Caki2 (cell line): ENCODE measurements around the gene MUSTN1. TPM values are rescaled to one million over a fixed set of nuclear protein-coding genes. Genes with fewer than 3 reads are reported as not detected.

Experiments
- DNase-seq: peaks from one replicate; pipeline ENCODE4 v3.0.0-alpha.2; 2015; ENCODE audit warnings: low read depth
- in situ Hi-C: cut with HindIII; loops from 2 replicates; pipeline ENCODE4 v1.10.0; 2016; ENCODE audit warnings: low sequenced_read_pairs, low pct_unique_long_range_greater_than_20kb, mixed read lengths
- total RNA-seq: library from RNA; depleted of rRNA; stranded (reverse); fragments of >200 nt; shearing (Covaris generic); gene quantifications from 2 replicates; pipeline ENCODE4 v1.2.3, GENCODE V29; 2014; ENCODE audit warnings: low replicate concordance

Gene MUSTN1
- total RNA-seq, 1 experiment from 2014 or later = not detected

DNA sequence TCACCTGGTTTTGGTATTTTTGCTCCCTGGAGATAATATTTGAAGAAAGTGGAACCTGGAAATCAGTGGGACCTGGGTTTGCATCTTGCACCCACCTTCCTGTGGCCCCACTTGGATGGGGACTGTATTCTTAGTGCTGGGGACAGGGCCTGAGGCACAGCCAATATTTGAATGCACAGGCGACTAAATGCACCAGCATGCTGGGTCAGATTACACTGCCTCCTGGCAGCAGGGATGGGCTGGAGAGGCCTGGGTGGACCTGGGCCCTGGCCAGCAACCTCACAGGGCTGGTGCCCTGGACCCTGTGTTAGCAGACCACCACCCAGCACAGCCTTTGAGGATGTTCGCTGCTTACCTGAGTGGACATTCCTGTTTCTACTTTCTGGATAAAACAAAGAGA is 14.9 kb downstream of the MUSTN1 start:
- no peak for DNase-seq
- in situ Hi-C loops = no loop called here

GRCh38 chr3:52817860-52818259 is 17.0 kb downstream of the MUSTN1 start:
- DNase-seq = no peak
- in situ Hi-C loops = no loop called here

GRCh38 chr3:52817221-52817620 is 17.6 kb downstream of the MUSTN1 start:
- DNase-seq = no peak
- in situ Hi-C loops = no loop called here

GRCh38 chr3:52816654-52817053 is 18.2 kb downstream of the MUSTN1 start:
- no peak for DNase-seq
- in situ Hi-C loops = no loop called here

GRCh38 chr3:52816199-52816598 is 18.6 kb downstream of the MUSTN1 start:
- DNase-seq = no peak
- in situ Hi-C loops = no loop called here

DNA sequence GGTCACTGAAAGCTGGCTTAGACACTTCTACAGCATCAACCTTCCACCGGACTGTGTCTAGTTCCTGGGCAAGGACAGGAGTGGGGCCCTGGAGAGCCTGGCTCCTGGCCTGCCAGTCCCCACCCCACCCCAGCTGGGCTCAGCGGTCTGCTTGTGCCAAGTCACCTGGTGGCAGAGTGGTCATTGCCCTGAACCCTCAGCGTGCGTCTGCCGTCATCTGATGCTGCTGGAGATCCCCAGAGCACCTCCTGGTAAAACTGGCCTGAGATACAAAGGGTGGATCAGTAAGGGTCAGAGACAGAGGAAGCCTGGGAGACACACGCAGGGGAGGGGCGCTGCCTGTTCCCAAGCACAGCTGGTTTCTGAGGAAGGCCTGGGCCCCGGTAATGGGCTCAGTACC is 21.0 kb downstream of the MUSTN1 start:
- DNase-seq = no peak
- in situ Hi-C loops = no loop called here

GRCh38 chr3:52811452-52812011 is 23.3 kb downstream of the MUSTN1 start:
- no peak for DNase-seq
- in situ Hi-C loops = no loop called here

- no peak for DNase-seq
- in situ Hi-C loops = no loop called here
These were observed 23.9 kb downstream of the MUSTN1 start for GRCh38 chr3:52810923-52811322.

GRCh38 chr3:52809662-52810377 is 25.0 kb downstream of the MUSTN1 start:
- no peak for DNase-seq
- in situ Hi-C loops = no loop called here

GRCh38 chr3:52809149-52809548 is 25.7 kb downstream of the MUSTN1 start:
- in situ Hi-C loops = no loop called here
- DNase-seq = no peak

DNA sequence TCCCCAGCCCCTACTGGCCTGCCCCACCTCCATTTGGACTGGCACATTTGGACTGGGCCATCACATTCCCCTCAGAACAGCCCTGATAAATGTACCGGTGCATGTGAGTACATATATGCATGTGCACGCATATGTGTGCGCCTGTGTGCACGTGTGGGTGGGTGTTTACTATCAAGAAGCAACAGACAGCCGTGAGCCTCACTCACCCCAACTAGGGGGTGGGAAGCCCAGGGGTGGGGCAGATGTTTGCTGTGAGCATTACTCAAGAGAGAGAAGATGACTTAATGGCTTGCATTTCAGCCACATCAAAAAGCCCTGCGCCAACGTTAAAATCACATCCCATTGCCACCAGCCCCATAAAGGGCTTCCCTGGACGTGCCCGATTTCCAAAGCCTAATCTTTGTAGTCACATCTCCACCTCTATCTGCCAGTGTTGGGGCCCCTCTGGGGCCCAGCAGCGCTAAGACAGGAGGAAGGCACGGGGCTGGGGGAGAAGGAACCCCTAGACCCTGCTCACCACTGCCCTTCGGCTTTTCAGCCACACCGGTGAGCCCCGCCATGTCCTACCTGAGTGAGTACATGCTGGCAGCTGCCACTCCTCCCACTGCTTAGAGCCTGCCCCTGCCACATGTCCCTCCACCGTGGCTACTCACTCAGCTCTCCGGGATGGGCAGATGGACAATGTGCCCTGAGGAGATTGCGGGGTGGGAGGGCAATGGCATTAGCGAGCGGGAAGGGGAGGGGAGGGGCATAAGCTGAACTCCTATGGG is 29.4 kb downstream of the MUSTN1 start:
- in situ Hi-C loops = no loop called here

GRCh38 chr3:52801839-52802238 is 33.0 kb downstream of the MUSTN1 start:
- no peak for DNase-seq
- in situ Hi-C loops = no loop called here

More for the DNA sequence above, 29.4 kb downstream of the MUSTN1 start:
- no peak for DNase-seq

GRCh38 chr3:52800079-52800478 is 34.7 kb downstream of the MUSTN1 start:
- in situ Hi-C loops = no loop called here

GRCh38 chr3:52798978-52799476 is 35.8 kb downstream of the MUSTN1 start:
- in situ Hi-C loops = no loop called here
- DNase-seq = no peak

More at GRCh38 chr3:52800079-52800478, 34.7 kb downstream of the MUSTN1 start:
- no peak for DNase-seq

- DNase-seq = no peak
- in situ Hi-C loops = no loop called here
These were observed 36.3 kb downstream of the MUSTN1 start for GRCh38 chr3:52798376-52798977.

DNA sequence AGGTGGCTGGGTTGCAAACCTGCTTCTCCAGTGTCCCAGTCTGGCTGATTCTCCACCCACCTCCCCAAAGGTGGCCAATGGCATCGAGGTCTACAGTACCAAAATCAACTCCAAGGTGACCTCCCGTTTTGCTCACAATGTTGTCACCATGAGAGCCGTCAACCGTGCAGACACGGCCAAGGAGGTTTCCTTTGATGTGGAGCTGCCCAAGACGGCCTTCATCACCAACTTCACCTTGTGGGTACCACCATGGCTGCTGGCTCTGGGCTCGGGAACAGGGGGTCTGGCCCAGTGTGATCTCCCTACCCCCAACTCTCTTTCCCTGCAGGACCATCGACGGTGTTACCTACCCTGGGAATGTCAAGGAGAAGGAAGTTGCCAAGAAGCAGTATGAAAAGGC is 38.4 kb downstream of the MUSTN1 start:
- in situ Hi-C loops = no loop called here
- DNase-seq = no peak

GRCh38 chr3:52795298-52795900 is 39.4 kb downstream of the MUSTN1 start:
- no peak for DNase-seq
- in situ Hi-C loops = no loop called here

GRCh38 chr3:52794612-52795099 is 40.2 kb downstream of the MUSTN1 start, which contains the start of gene ITIH3:
ITIH3 (plus strand) TSS chr3:52794796; CDS start chr3:52794804, 8 bp downstream.
- no peak for DNase-seq
- in situ Hi-C loops = no loop called here
